HG02678 (cell line): ENCODE data around the gene PLIN1.

Experiments
- ATAC-seq: cut with Tn5 transposase; IDR thresholded peaks from one replicate; pipeline ENCODE4 v1.9.1; 2021; ENCODE audit warnings: mild to moderate bottlenecking, moderate library complexity; ENCODE audit not compliant: unreplicated experiment

Gene PLIN1

GRCh38 chr15:89654847-89655805, 24.0 kb downstream of the PLIN1 start, which contains the start of gene KIF7:
Gene KIF7 (minus strand): TSS chr15:89655467. CDS start chr15:89652930, 2,537 bp downstream.
- ATAC-seq, result no peak

GRCh38 chr15:89654301-89654761, 24.8 kb downstream of the PLIN1 start:
- no peak for ATAC-seq

- no peak for ATAC-seq
Measured at GRCh38 chr15:89653578-89653977, 25.6 kb downstream of the PLIN1 start.

GRCh38 chr15:89652666-89653065, 26.5 kb downstream of the PLIN1 start:
- ATAC-seq, result no peak

- no peak for ATAC-seq
Measured at GRCh38 chr15:89652131-89652530, 27.0 kb downstream of the PLIN1 start.

GRCh38 chr15:89649716-89650115, 29.5 kb downstream of the PLIN1 start:
- no peak for ATAC-seq

GRCh38 chr15:89649013-89649625, 30.0 kb downstream of the PLIN1 start:
- no peak for ATAC-seq

GRCh38 chr15:89648106-89649012, 30.8 kb downstream of the PLIN1 start:
- no peak for ATAC-seq

- no peak for ATAC-seq
Measured at GRCh38 chr15:89647191-89647851, 31.8 kb downstream of the PLIN1 start.

GRCh38 chr15:89646416-89647141, 32.6 kb downstream of the PLIN1 start:
- no peak for ATAC-seq

- no peak for ATAC-seq
Measured at GRCh38 chr15:89645680-89646079, 33.5 kb downstream of the PLIN1 start.

GRCh38 chr15:89642106-89642505, 37.1 kb downstream of the PLIN1 start:
- ATAC-seq, result no peak

- ATAC-seq, result no peak
Measured at GRCh38 chr15:89641053-89641452, 38.1 kb downstream of the PLIN1 start.

- ATAC-seq, result no peak
Measured at GRCh38 chr15:89640245-89640644, 38.9 kb downstream of the PLIN1 start.

GRCh38 chr15:89633585-89633984, 45.6 kb downstream of the PLIN1 start:
- no peak for ATAC-seq

- no peak for ATAC-seq
Measured at GRCh38 chr15:89632563-89633430, 46.4 kb downstream of the PLIN1 start.

GRCh38 chr15:89631902-89632264, 47.3 kb downstream of the PLIN1 start:
- no peak for ATAC-seq

- no peak for ATAC-seq
Measured at GRCh38 chr15:89630974-89631901, 47.9 kb downstream of the PLIN1 start.
